HG03139 (cell line): ENCODE data around the gene HLA-F.

Experiments used
- ATAC-seq: cut with Tn5 transposase; IDR thresholded peaks from one replicate; pipeline ENCODE4 v1.9.1; 2021; ENCODE audit not compliant: unreplicated experiment

The HLA-F gene

DNA sequence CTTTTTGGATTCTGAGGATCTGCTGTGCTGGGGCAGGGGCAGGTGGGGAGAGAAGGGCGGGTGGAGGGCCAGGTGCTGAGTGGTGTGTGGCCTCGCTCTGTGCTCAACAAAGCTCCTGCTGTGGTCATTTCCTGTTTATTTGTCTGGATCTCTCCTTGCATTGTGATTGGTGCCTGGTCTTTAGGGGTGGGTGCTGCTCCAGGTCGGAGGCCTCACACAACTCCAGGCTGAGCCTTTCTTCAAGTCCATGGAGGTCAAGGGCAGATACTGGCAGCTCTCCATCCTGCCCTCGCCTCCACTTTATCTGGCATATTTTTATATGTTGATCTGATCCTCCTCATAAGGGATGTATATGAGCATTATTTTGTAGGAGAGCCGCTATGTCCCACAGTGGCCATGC lies 36.2 kb downstream of the HLA-F start:
- no peak for ATAC-seq

GRCh38 chr6:29760328-29760727 lies 37.1 kb downstream of the HLA-F start:
- no peak for ATAC-seq

- ATAC-seq = no peak
Measured at GRCh38 chr6:29762051-29762450, 38.8 kb downstream of the HLA-F start.

DNA sequence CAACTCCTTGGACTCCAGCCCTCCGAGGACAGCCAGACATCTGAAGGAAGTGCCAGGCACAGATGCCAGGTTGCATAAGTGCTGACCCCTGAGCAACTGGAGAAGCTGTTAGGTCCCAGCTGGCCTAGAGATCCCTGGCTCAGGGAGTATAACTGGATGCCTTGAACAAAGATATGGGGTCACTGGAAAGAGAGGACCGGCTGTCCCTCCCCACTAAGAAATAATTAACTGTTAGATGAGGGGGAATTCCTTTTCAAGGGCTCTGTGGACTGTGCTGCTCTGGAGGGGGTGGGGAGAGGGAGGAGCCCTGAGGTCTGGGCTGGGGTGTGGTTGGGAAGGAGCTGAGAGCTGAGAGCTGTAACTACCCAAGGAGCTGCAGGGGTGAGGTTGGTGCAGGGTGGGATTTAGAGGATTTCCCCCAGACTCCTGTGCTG lies 39.6 kb downstream of the HLA-F start:
- no peak for ATAC-seq

GRCh38 chr6:29763491-29764289 lies 40.5 kb downstream of the HLA-F start:
- no peak for ATAC-seq

GRCh38 chr6:29764422-29765196 lies 41.4 kb downstream of the HLA-F start:
- ATAC-seq = no peak

DNA sequence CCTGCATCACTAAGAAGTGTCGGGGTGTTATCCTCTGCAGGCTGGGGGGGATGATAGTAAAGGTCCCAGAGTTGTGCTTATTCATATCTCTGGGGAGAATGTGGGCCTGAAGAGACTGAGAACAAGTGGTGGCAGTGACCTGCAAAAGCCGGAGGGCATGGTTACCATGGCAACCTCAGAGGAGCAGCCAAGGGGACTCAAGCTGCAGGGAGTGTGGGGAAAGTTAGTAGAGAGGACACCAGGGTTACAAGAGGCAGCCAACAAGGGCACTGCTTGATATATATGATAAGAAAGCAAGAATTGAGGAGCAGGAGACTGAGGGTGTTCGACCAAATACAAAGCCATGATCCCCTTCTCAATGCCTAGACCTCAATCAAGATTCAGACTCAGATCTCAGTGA lies 46.1 kb downstream of the HLA-F start:
- ATAC-seq = no peak

DNA sequence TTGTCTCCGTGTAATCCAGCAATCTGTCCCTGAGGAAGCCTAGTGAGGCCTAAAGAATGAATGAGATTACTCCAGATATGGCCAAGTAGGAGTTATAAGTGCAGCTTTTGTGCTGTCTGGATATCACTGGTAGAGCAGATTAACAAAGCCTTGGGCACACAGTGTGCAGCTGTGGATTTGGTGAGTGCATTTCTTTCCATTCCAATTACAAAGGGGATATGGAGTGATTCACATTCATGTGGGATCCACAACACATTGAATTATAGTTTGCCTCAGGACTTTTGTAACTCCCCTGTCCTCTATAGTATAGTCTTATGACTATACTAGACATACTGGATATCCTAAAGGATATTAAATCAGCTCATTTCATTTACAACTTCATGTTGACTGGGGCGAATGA lies 47.1 kb downstream of the HLA-F start:
- no peak for ATAC-seq

- no peak for ATAC-seq
Measured at GRCh38 chr6:29776684-29777083, 53.5 kb downstream of the HLA-F start.
